SK-N-SH treated with all-trans-retinoic acid at 6 μM for 48 hours (cell line): Measurements from ENCODE around the gene TICAM1.

ENCODE experiments used
- ARNTL ChIP-seq: fragments of 450-650 bp; formaldehyde crosslinking; IDR thresholded peaks from 2 replicates; pipeline ENCODE4 v1.5.0; 2020; ENCODE audit warnings: low read depth, mild to moderate bottlenecking, moderate library complexity, borderline replicate concordance
- ZC3H10 ChIP-seq: fragments of 250-450 bp; sonication (Bioruptor Pico); IDR thresholded peaks from 2 replicates; pipeline ENCODE4 v1.5.1; 2021; ENCODE audit warnings: mild to moderate bottlenecking, moderate library complexity
- TF ChIP-seq, protein P1 (sequence below): fragments of 250-450 bp; sonication (Bioruptor Pico); IDR thresholded peaks from 2 replicates; pipeline ENCODE4 v1.5.1; 2021; ENCODE audit warnings: mild to moderate bottlenecking, moderate library complexity

DNA sequence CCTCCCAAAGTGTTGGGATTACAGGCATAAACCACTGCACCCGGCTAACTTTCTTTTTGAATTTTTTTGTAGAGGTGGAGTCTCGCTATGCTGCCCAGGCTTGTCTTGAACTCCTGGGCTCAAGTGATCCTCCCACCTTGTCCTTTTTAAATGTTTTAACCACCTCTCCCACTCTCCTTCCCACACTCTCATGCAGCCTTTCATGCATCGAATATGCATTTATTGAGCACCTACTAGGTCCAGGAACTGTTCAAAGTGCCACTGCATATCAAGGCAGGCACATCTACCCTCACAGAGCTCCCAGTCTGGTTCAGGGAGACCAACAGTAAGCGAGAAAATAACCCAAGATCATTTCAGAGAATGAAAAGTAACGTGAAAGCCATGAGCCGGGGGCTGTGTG lies 1.2 kb downstream of the TICAM1 start:
- no peak for TF ChIP-seq ZC3H10
- TF ChIP-seq ARNTL (CRISPR knock-in tag) = no peak
- TF ChIP-seq, protein P1, sequence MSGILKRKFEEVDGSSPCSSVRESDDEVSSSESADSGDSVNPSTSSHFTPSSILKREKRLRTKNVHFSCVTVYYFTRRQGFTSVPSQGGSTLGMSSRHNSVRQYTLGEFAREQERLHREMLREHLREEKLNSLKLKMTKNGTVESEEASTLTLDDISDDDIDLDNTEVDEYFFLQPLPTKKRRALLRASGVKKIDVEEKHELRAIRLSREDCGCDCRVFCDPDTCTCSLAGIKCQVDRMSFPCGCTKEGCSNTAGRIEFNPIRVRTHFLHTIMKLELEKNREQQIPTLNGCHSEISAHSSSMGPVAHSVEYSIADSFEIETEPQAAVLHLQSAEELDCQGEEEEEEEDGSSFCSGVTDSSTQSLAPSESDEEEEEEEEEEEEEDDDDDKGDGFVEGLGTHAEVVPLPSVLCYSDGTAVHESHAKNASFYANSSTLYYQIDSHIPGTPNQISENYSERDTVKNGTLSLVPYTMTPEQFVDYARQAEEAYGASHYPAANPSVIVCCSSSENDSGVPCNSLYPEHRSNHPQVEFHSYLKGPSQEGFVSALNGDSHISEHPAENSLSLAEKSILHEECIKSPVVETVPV = no peak
